Measurements from ENCODE around the gene SYT1.

- TF ChIP-seq ZFX (IDR thresholded peaks at IDR 0.05; ENCODE audit: borderline replicate concordance) = no peak
- no peak for TF ChIP-seq CTCF (IDR thresholded peaks at IDR 0.05)
Measured at GRCh38 chr12:79441534-79441933, 577.0 kb downstream of the SYT1 start.

All from 22Rv1 (cell line).